Transverse colon (tissue), 4 donors: ENCODE measurements around the gene MAN2A1.

ENCODE experiments used
- CTCF ChIP-seq, 5 experiments: fragments of 200-600 bp in 3 of 5; fragments of 450-650 bp in 2 of 5; sonication (generic) in 3 of 5; IDR thresholded peaks; 1 replicate in 2 of 5; 2 replicates in 3 of 5; pipeline ENCODE4 v1.5.1; 2016 to 2017; ENCODE audit warnings: antibody characterized with exemption in 5 of 5, inconsistent platforms in 3 of 5, mild to moderate bottlenecking in 2 of 5, moderate library complexity in 1 of 5
- POLR2A ChIP-seq: fragments of 450-650 bp; IDR thresholded peaks from one replicate; pipeline ENCODE4 v1.6.1; 2016; ENCODE audit warnings: antibody characterized with exemption, mild to moderate bottlenecking, moderate library complexity
- POLR2AphosphoS5 ChIP-seq, 3 donors: sonication (generic); formaldehyde crosslinking; IDR thresholded peaks; one replicate each; pipeline ENCODE4 v1.6.1; 2016; ENCODE audit warnings: antibody characterized with exemption in 3 of 3

- TF ChIP-seq POLR2AphosphoS5 (IDR thresholded peaks at IDR 0.05) (no peak), CTCF (IDR thresholded peaks at IDR 0.05) (no peak), POLR2A (no peak)
Observed at GRCh38 chr5:109682383-109682782, 7.3 kb upstream of the MAN2A1 start.
